A549 treated with CORT108297 at 1 μM for 4 hours (cell line): ENCODE measurements around the gene PHKB. TPM values are rescaled to one million over a fixed set of nuclear protein-coding genes. Genes with fewer than 3 reads are reported as not detected.

ENCODE experiments used
- total RNA-seq: library from RNA; stranded (reverse); fragments of 200-300 nt; extraction: Qiagen RNA extraction; gene quantifications from 5 replicates; pipeline ENCODE4 v1.2.3, GENCODE V29; 2022

PHKB gene
- total RNA-seq = 27.5 to 31.8 TPM (median 29.2 TPM) in 5 replicates

GRCh38 chr16:47460711-47461597, at the start of gene PHKB, which contains the start of gene ITFG1:
TSS of gene PHKB (plus strand) at chr16:47461331. CDS start at chr16:47461351, 20 bp downstream.
TSS of gene ITFG1 (minus strand) at chr16:47461063. CDS start at chr16:47461045, 18 bp downstream.

Other genes starting within 250 kb of the PHKB start
- 39.2 to 43.7 TPM (median 40.6 TPM) in 5 replicates for gene ITFG1, start 268 bp upstream of the PHKB start, total RNA-seq